GM13977 (cell line): ENCODE results near the gene ANKRD28.

Experiments
- DNase-seq: peaks from one replicate; pipeline ENCODE4 v3.0.0; 2012; ENCODE audit warnings: low spot score
- in situ Hi-C: fragments of 300-500 bp; cut with MboI; formaldehyde crosslinking; loops from one replicate; pipeline ENCODE4 v1.12.0; 2022; ENCODE audit warnings: low sequenced_read_pairs, low pct_unique_long_range_greater_than_20kb, mixed read lengths, inconsistent platforms; ENCODE audit not compliant: unreplicated experiment
- TF ChIP-seq, protein P1 (sequence below): IDR thresholded peaks from 2 replicates; pipeline ENCODE4 v1.5.1; 2012; ENCODE audit warnings: mild to moderate bottlenecking, control low read depth; ENCODE audit not compliant: insufficient read depth; ENCODE audit errors: extremely low read depth, missing control alignments

Gene ANKRD28

GRCh38 chr3:15791525-15791924, 6.3 kb downstream of the ANKRD28 start:
- DNase-seq = no peak
- TF ChIP-seq, protein P1, sequence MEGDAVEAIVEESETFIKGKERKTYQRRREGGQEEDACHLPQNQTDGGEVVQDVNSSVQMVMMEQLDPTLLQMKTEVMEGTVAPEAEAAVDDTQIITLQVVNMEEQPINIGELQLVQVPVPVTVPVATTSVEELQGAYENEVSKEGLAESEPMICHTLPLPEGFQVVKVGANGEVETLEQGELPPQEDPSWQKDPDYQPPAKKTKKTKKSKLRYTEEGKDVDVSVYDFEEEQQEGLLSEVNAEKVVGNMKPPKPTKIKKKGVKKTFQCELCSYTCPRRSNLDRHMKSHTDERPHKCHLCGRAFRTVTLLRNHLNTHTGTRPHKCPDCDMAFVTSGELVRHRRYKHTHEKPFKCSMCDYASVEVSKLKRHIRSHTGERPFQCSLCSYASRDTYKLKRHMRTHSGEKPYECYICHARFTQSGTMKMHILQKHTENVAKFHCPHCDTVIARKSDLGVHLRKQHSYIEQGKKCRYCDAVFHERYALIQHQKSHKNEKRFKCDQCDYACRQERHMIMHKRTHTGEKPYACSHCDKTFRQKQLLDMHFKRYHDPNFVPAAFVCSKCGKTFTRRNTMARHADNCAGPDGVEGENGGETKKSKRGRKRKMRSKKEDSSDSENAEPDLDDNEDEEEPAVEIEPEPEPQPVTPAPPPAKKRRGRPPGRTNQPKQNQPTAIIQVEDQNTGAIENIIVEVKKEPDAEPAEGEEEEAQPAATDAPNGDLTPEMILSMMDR = no peak
- in situ Hi-C loops = no loop called here

- TF ChIP-seq, protein P1 = no peak
- in situ Hi-C loops = no loop called here
Measured at GRCh38 chr3:15787941-15788340, 9.8 kb downstream of the ANKRD28 start.

DNA sequence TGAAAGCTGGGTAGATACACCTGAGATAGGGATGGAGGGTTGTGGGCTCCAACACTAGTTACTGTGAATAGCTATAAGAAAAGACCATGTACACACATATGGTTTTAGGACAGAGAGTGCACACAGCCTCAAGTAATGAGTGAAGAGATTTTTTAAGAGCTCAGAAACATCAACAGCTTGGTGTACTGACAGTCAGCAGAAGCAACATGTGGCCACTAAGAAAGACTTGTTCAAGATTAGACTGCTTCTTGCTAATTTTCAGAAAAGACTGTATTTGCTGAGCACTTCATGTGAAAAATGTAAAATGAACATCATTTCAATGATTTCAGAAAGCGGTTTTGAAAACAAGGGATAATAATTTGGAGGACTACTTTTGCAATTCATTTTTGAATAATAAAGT, 10.3 kb downstream of the ANKRD28 start:
- no peak for DNase-seq
- in situ Hi-C loops = no loop called here
- TF ChIP-seq, protein P1 = no peak

More at GRCh38 chr3:15787941-15788340, 9.8 kb downstream of the ANKRD28 start:
- no peak for DNase-seq

DNA sequence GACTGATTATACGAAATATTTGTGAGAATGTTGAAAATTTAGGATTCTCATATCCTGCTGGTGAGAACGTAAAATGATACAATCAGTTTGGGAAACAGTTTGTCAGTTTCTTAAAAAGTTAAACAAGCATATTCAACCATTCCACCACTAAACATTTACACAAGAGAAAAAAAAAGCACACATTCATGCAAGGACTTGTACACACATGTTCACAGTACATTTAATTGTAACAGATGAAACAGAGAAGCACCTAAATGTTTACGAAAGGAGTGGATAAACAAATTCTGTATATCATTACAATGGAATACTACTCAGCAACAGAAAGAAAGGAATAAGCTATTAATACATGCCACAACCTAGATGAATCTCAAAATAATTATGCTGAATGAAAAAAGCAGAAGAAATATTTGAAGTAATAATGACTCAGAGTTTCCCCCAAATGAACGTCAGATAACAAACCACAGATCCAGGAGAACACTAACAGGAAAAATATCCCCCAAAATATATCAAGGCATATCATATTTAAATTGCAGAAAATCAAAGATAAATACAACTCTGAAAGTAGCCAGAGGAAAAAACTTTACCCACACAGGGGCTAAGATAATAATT, 14.3 kb downstream of the ANKRD28 start:
- no peak for DNase-seq
- TF ChIP-seq, protein P1 = no peak

GRCh38 chr3:15782429-15782828, 15.3 kb downstream of the ANKRD28 start:
- TF ChIP-seq, protein P1 = no peak
- no peak for DNase-seq
- in situ Hi-C loops = no loop called here

More for the DNA sequence above, 14.3 kb downstream of the ANKRD28 start:
- in situ Hi-C loops = no loop called here

GRCh38 chr3:15781637-15782402, 16.0 kb downstream of the ANKRD28 start:
- in situ Hi-C loops = no loop called here
- TF ChIP-seq, protein P1 = no peak
- no peak for DNase-seq
